Gastroesophageal sphincter (tissue), 4 donors: ENCODE measurements around the gene GIMAP8. TPM values are rescaled to one million over a fixed set of nuclear protein-coding genes. Genes with fewer than 3 reads are reported as not detected.

Experiments used
- ATAC-seq: fragments of 150-250 bp; one replicate; pipeline ENCODE4 v1.9.1; 2016; ENCODE audit warnings: mild to moderate bottlenecking, moderate library complexity
- H3K27ac ChIP-seq, 4 donors: fragments of 200-600 bp; sonication (generic) in 3 of 4; 1 replicate in 3 of 4; 2 replicates in 1 of 4; pipeline ENCODE4 v1.5.1; 2016 to 2019
- H3K27me3 ChIP-seq: fragments of 200-600 bp; sonication (generic); one replicate; pipeline ENCODE4 v1.5.1; 2019
- H3K36me3 ChIP-seq, 2 donors: fragments of 200-600 bp; sonication (generic); one replicate each; pipeline ENCODE4 v1.5.1; 2019; ENCODE audit warnings: control low read depth in 1 of 2
- H3K4me1 ChIP-seq, 3 donors: fragments of 200-600 bp; sonication (generic); 1 replicate in 2 of 3; 2 replicates in 1 of 3; pipeline ENCODE4 v1.5.1; 2016 to 2019; ENCODE audit warnings: control low read depth in 2 of 3
- H3K4me3 ChIP-seq, 2 donors: fragments of 200-600 bp; sonication (generic); one replicate each; pipeline ENCODE4 v1.5.1; 2019; ENCODE audit warnings: mild to moderate bottlenecking in 1 of 2, moderate library complexity in 1 of 2
- H3K9me3 ChIP-seq, 3 donors: fragments of 200-600 bp; sonication (generic); one replicate each; pipeline ENCODE4 v1.5.1; 2017 to 2019; ENCODE audit warnings: control low read depth in 2 of 3
- EP300 ChIP-seq: sonication (generic); formaldehyde crosslinking; IDR thresholded peaks from one replicate; pipeline ENCODE4 v1.6.1; 2017; ENCODE audit warnings: antibody characterized with exemption, mild to moderate bottlenecking
- POLR2A ChIP-seq, 2 donors: fragments of 450-650 bp; IDR thresholded peaks; one replicate each; pipeline ENCODE4 v1.6.1; 2017; ENCODE audit warnings: antibody characterized with exemption in 2 of 2, mild to moderate bottlenecking in 2 of 2, moderate library complexity in 1 of 2
- POLR2AphosphoS5 ChIP-seq: sonication (generic); formaldehyde crosslinking; IDR thresholded peaks from one replicate; pipeline ENCODE4 v1.6.1; 2017; ENCODE audit warnings: antibody characterized with exemption
- WGBS, 2 donors: methylation state at CpG; one replicate each; pipeline ENCODE4 v1.1.5; 2018; ENCODE audit warnings: low coverage in 1 of 2; 5-methylcytosine and 5-hydroxymethylcytosine counted together
- total RNA-seq, 4 donors: library from RNA; depleted of rRNA; stranded (reverse); fragments of >200 nt; gene quantifications; one replicate each; pipeline ENCODE4 v1.1.0, GENCODE V29; 2016
- TF ChIP-seq, protein P1 (sequence below), 4 experiments: fragments of 200-600 bp in 2 of 4; fragments of 450-650 bp in 2 of 4; sonication (generic) in 1 of 4; IDR thresholded peaks; one replicate each; pipeline ENCODE4 v1.5.1; 2017 to 2019; ENCODE audit warnings: antibody characterized with exemption in 4 of 4, mild to moderate bottlenecking in 2 of 4, moderate library complexity in 2 of 4

The GIMAP8 gene
- total RNA-seq, 4 donors from 2014 or later = 6.1 to 19.1 (median 12.5) TPM

- no peaks in the 10 kb centered on the region for H3K4me1 ChIP-seq
- ATAC-seq = no peak
- TF ChIP-seq, protein P1, sequence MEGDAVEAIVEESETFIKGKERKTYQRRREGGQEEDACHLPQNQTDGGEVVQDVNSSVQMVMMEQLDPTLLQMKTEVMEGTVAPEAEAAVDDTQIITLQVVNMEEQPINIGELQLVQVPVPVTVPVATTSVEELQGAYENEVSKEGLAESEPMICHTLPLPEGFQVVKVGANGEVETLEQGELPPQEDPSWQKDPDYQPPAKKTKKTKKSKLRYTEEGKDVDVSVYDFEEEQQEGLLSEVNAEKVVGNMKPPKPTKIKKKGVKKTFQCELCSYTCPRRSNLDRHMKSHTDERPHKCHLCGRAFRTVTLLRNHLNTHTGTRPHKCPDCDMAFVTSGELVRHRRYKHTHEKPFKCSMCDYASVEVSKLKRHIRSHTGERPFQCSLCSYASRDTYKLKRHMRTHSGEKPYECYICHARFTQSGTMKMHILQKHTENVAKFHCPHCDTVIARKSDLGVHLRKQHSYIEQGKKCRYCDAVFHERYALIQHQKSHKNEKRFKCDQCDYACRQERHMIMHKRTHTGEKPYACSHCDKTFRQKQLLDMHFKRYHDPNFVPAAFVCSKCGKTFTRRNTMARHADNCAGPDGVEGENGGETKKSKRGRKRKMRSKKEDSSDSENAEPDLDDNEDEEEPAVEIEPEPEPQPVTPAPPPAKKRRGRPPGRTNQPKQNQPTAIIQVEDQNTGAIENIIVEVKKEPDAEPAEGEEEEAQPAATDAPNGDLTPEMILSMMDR (IDR thresholded peaks at IDR 0.05) = no peak
- no peak for TF ChIP-seq POLR2AphosphoS5
- TF ChIP-seq POLR2A (IDR thresholded peaks at IDR 0.05) = no peak
- no peak for TF ChIP-seq EP300
- no peaks in the 10 kb centered on the region for H3K27me3 ChIP-seq
- H3K9me3 ChIP-seq = peaks cover 0 to 41% (median 0%) of the 10 kb centered on the region in 3 donors
- WGBS, 2 donors = 100% methylated on average over 1 of the region's 1 CpG
- no peak overlapping the region for H3K4me3 ChIP-seq
- H3K36me3 ChIP-seq = no peaks in the 10 kb centered on the region
- H3K27ac ChIP-seq = no peak overlapping the region
Observed at GRCh38 chr7:150458235-150458634, 7.8 kb downstream of the GIMAP8 start.

GRCh38 chr7:150458756-150459155, 8.3 kb downstream of the GIMAP8 start:
- Histone ChIP-seq H3K4me3 (no peak overlapping the region), H3K9me3 (peaks cover 0 to 46% (median 0%) of the 10 kb centered on the region in 3 donors), H3K27me3 (no peaks in the 10 kb centered on the region), H3K4me1 (no peaks in the 10 kb centered on the region), H3K36me3 (no peaks in the 10 kb centered on the region), H3K27ac (no peak overlapping the region)
- 78 to 88% methylated on average over 1 of the region's 1 CpG for WGBS, 2 donors
- TF ChIP-seq, protein P1 (IDR thresholded peaks at IDR 0.05) = no peak
- no peak for TF ChIP-seq POLR2AphosphoS5
- no peak for TF ChIP-seq POLR2A (IDR thresholded peaks at IDR 0.05)
- no peak for TF ChIP-seq EP300
- no peak for ATAC-seq

DNA sequence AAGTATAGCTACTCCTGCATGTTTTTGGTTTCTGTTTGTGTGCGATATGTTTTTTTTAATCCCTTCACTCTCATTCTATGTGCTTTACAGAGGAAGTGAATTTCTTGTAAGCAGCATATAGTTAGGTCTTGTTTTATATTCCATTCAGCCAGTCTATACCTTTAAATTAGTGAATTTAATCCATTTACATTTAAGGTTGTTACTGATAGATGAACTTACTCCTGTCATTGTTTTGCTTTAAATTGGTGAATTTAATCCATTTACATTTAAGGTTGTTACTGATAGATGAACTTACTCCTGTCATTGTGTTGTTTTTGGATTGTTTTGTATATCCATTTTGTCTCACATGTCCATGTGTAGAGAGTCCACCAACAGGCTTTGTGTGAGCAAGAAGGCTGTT, 11.1 kb downstream of the GIMAP8 start:
- H3K36me3 ChIP-seq = no peaks in the 10 kb centered on the region
- peaks cover 0 to 42% (median 0%) of the 10 kb centered on the region in 3 donors for H3K9me3 ChIP-seq
- no peak overlapping the region for H3K27ac ChIP-seq
- H3K4me1 ChIP-seq = no peaks in the 10 kb centered on the region
- H3K27me3 ChIP-seq = no peaks in the 10 kb centered on the region
- TF ChIP-seq EP300 (no peak), POLR2AphosphoS5 (no peak), POLR2A (IDR thresholded peaks at IDR 0.05) (no peak)
- TF ChIP-seq, protein P1 (IDR thresholded peaks at IDR 0.05) = no peak
- no peak for ATAC-seq
- no peak overlapping the region for H3K4me3 ChIP-seq
- 93 to 100% methylated on average over 1 of the region's 1 CpG for WGBS, 2 donors

GRCh38 chr7:150462413-150462812, 12.0 kb downstream of the GIMAP8 start:
- ATAC-seq = no peak
- no peak overlapping the region for H3K4me3 ChIP-seq

DNA sequence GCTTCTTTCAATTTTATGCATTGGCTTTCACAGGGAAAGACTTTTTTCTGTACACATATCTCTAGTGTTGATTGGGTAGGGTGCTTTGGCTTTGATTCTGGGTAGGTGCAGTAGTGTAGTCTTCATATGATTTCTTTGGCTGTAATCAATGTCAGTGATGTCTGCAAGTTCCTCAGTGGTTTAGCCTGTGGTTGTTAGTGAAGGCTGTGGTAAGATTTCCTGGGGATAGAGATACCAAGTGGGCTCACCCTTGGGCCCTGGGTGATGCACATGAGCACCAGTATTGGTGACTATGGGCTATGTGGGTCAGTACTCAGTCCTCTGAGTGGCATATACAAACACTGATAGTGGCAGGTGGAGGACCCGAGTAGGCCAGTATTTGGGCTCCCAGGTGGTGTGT, 13.0 kb downstream of the GIMAP8 start:
- WGBS, 2 donors = no CpG with 5 or more reads among the region's 1 CpG
- ATAC-seq = no peak

More at GRCh38 chr7:150462413-150462812, 12.0 kb downstream of the GIMAP8 start:
- TF ChIP-seq POLR2A (IDR thresholded peaks at IDR 0.05) = no peak
- no peak overlapping the region for H3K27ac ChIP-seq
- H3K27me3 ChIP-seq = no peaks in the 10 kb centered on the region
- H3K4me1 ChIP-seq = no peaks in the 10 kb centered on the region
- H3K36me3 ChIP-seq = no peaks in the 10 kb centered on the region
- H3K9me3 ChIP-seq = peaks cover 0 to 41% (median 0%) of the 10 kb centered on the region in 3 donors

GRCh38 chr7:150464962-150465361, 14.5 kb downstream of the GIMAP8 start:
- Histone ChIP-seq H3K4me1 (no peaks in the 10 kb centered on the region), H3K36me3 (no peaks in the 10 kb centered on the region), H3K27me3 (no peaks in the 10 kb centered on the region), H3K4me3 (no peak overlapping the region), H3K9me3 (peaks cover 0 to 39% (median 0%) of the 10 kb centered on the region in 3 donors), H3K27ac (no peak overlapping the region)
- TF ChIP-seq, protein P1 (IDR thresholded peaks at IDR 0.05) = no peak
- TF ChIP-seq POLR2A (IDR thresholded peaks at IDR 0.05) (no peak), POLR2AphosphoS5 (no peak), EP300 (no peak)
- ATAC-seq = no peak
- WGBS, 2 donors = 67 to 86% methylated on average over 1 of the region's 1 CpG

More for the DNA sequence above, 13.0 kb downstream of the GIMAP8 start:
- Histone ChIP-seq H3K36me3 (no peaks in the 10 kb centered on the region), H3K9me3 (peaks cover 0 to 41% (median 0%) of the 10 kb centered on the region in 3 donors), H3K27ac (no peak overlapping the region), H3K4me3 (no peak overlapping the region), H3K4me1 (no peaks in the 10 kb centered on the region), H3K27me3 (no peaks in the 10 kb centered on the region)
- TF ChIP-seq POLR2AphosphoS5 = no peak
- no peak for TF ChIP-seq EP300
